MCF 10A (cell line): ENCODE results near the gene NPIPA7. TPM values are rescaled to one million over a fixed set of nuclear protein-coding genes. Genes with fewer than 3 reads are reported as not detected.

Experiments
- microRNA-seq: library from miRNA; unstranded; fragments of <30 nt; microRNA quantifications from one replicate; pipeline ENCODE4 v1.2.0, GENCODE V29; 2022
- total RNA-seq: library from RNA; stranded (reverse); gene quantifications from 2 replicates; pipeline ENCODE4 v1.2.3, GENCODE V29; 2022

The NPIPA7 gene
- total RNA-seq, 1 experiment from 2014 or later: 19.5 TPM

Small RNAs within 50 kb of the gene (microRNA-seq; reads per million reads assigned to microRNA genes)
- gene MIR6511A3 (not detected), gene MIR6770-2 (not detected)

Other genes with a start within 250 kb of the NPIPA7 start
- gene ABCC6, start 155.6 kb upstream of the NPIPA7 start, total RNA-seq: not detected in 2 replicates
- 37.4 and 40.1 TPM in 2 replicates for gene NOMO3, start 146.6 kb upstream of the NPIPA7 start, total RNA-seq